ENCODE results near the gene COL1A2.

DNA sequence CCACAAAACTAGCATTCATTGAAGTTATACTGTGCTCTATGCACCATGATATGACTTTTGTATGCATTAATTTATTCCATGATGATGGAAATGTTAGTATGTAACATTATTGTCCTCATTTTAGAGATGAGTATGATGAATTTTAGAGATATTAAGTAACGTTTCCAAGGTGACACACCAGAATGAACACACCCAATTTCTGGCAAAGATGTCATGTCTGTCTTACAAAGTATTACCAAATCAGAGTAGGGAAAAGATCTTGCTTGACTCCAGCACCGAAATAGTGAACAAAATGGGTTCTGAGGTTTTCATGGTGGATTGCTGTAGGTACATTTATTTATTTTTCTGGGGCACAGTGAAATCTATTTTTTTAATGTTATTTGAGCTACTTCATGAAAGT is 33.8 kb upstream of the COL1A2 start:
- TF ChIP-seq CTCF (IDR thresholded peaks at IDR 0.05) (no peak), EZH2 (IDR thresholded peaks at IDR 0.05) (no peak), EZH2phosphoT487 (IDR thresholded peaks at IDR 0.05) (no peak)
